ENCODE measurements around the gene TEDC1. TPM values are rescaled to one million over a fixed set of nuclear protein-coding genes. Genes with fewer than 3 reads are reported as not detected.
"Not testable (repeated sequence)": the region's sequence is repeated elsewhere in the genome, so short reads cannot be mapped to it uniquely, and the experiment has no call there.

Gene TEDC1
- total and polyA plus RNA-seq, 2 experiments from 2014 or later: 6.4 to 9.8 TPM

DNA sequence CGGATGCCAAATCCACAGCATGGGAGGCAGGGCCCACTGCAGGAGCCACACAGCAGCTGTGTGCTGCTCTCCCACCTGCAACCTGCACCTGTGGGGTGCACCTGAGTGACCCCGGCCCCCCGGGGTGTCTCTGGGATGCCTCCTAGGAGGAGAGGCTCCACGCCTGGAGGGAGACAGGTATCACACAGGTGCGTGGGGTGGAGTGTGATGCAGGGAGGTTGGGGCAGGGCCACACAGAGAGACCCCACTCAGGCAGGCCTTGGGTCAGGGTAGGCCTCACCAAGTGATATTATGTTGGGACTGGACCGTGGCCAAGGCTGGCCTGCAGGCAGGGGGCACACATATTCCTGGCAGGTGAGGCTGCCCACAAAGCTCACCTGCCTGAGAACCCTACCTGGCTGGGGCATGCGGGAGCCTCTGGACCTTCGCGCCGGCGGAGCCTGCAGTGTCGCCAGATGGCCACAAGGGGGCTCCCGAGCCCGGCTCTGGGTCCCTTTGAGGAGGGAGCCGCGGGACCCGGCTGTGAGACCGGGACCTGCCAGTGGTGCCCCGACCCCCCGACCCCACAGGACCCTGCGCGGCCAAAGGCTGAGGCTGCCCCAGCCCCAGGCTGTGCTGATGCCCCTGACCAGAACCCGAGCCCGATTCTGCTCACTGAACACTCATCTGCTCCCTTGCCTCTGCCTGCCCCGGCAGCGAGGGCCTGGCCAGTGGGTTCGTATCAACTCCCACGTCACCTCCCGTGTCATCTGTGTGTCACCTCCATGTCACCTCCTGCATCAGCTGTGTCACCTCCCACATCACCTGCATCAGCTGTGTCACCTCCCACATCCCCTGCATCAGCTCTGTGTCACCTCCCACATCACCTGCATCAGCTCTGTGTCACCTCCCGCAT, 46.8 kb downstream of the TEDC1 start:
- peak; percentile 38 for DNase-seq
- H3K79me2 ChIP-seq (ENCODE audit: insufficient read depth): no peaks in the 10 kb centered on the region
- H3K9me3 ChIP-seq (ENCODE audit: low read depth): no peaks in the 10 kb centered on the region
- WGBS, 2 experiments (ENCODE audit: low coverage in 1 of 2, low lambda C conversion rate in 2 of 2, missing lambda C conversion rate in 2 of 2): 12 to 18% methylated on average over 23 to 30 of the region's 30 CpGs
- H3K9ac ChIP-seq: no peak overlapping the region
- no peak overlapping the region for H3K4me2 ChIP-seq (ENCODE audit: unreplicated experiment)
- no peaks in the 10 kb centered on the region for H3F3A ChIP-seq (ENCODE audit: insufficient read depth)
- H3K9me2 ChIP-seq (ENCODE audit: insufficient read depth): no peaks in the 10 kb centered on the region
- H3K27ac ChIP-seq: no peak overlapping the region
- H3K36me3 ChIP-seq (ENCODE audit: low read depth): no peaks in the 10 kb centered on the region
- H3K4me1 ChIP-seq (ENCODE audit: insufficient read depth): no peaks in the 10 kb centered on the region
- no peaks in the 10 kb centered on the region; the same call in 1 of the 2 replicates for H3K27me3 ChIP-seq (replicated peaks; ENCODE audit: insufficient read depth)
- H4K20me1 ChIP-seq (ENCODE audit: insufficient read depth): no peaks in the 10 kb centered on the region
- H3K4me3 ChIP-seq: no peak overlapping the region
- no peak overlapping the region for H2AFZ ChIP-seq
- in situ Hi-C loops (cut with MboI): no loop called here
- TF ChIP-seq EZH2 (IDR thresholded peaks at IDR 0.05; ENCODE audit: insufficient read depth, poor library complexity, severe bottlenecking): no peak
- no peak for TF ChIP-seq EZH2phosphoT487 (IDR thresholded peaks at IDR 0.05; ENCODE audit: insufficient read depth, low read depth)

- 64 to 66% methylated on average over 20 to 23 of the region's 23 CpGs for WGBS, 2 experiments (ENCODE audit: low coverage in 1 of 2, low lambda C conversion rate in 2 of 2, missing lambda C conversion rate in 2 of 2)
- no peak overlapping the region for H3K9ac ChIP-seq
- no peaks in the 10 kb centered on the region for H4K20me1 ChIP-seq (ENCODE audit: insufficient read depth)
- no peaks in the 10 kb centered on the region for H3K79me2 ChIP-seq (ENCODE audit: insufficient read depth)
- no peaks in the 10 kb centered on the region for H3F3A ChIP-seq (ENCODE audit: insufficient read depth)
- in situ Hi-C loops (cut with MboI): no loop called here
- H3K4me3 ChIP-seq: no peak overlapping the region
- no peak overlapping the region for H3K4me2 ChIP-seq (ENCODE audit: unreplicated experiment)
- no peaks in the 10 kb centered on the region for H3K9me2 ChIP-seq (ENCODE audit: insufficient read depth)
- H3K36me3 ChIP-seq (ENCODE audit: low read depth): no peaks in the 10 kb centered on the region
- DNase-seq: no peak
- TF ChIP-seq EZH2phosphoT487 (IDR thresholded peaks at IDR 0.05; ENCODE audit: insufficient read depth, low read depth) (no peak), EZH2 (IDR thresholded peaks at IDR 0.05; ENCODE audit: insufficient read depth, poor library complexity, severe bottlenecking) (no peak)
- no peaks in the 10 kb centered on the region; the same call in 1 of the 2 replicates for H3K27me3 ChIP-seq (replicated peaks; ENCODE audit: insufficient read depth)
- H2AFZ ChIP-seq: no peak overlapping the region
- no peaks in the 10 kb centered on the region for H3K9me3 ChIP-seq (ENCODE audit: low read depth)
- H3K27ac ChIP-seq: no peak overlapping the region
- no peaks in the 10 kb centered on the region for H3K4me1 ChIP-seq (ENCODE audit: insufficient read depth)
Measured at GRCh38 chr14:105538481-105539049, 47.5 kb downstream of the TEDC1 start.

DNA sequence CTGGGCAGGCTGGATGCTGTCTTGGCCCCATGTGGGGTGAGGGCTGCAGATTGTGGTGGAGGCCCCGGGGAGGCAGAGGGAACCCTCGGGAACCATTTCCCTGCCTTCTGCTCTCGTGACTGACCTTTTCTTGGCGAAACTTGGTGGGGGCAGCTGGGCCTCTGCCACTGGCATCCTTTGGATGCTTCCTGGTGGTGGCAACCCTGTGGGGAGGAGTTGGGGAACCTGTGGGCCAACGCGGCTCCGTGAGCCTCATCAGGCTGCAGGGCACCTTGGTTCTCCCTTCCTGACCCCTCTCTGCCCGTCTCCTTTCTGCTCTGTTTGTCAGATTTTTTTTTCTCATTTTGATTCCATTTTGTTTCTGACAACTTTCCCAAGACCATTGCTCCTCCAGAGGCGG, 49.8 kb downstream of the TEDC1 start:
- H3K9ac ChIP-seq: no peak overlapping the region
- H3K27me3 ChIP-seq (replicated peaks; ENCODE audit: insufficient read depth): peaks cover 4% of the 10 kb centered on the region; the same call in 1 of the 2 replicates
- WGBS, 2 experiments (ENCODE audit: low coverage in 1 of 2, low lambda C conversion rate in 2 of 2, missing lambda C conversion rate in 2 of 2): 38 to 42% methylated on average over 9 of the region's 9 CpGs
- H3K27ac ChIP-seq: no peak overlapping the region
- TF ChIP-seq EZH2phosphoT487 (IDR thresholded peaks at IDR 0.05; ENCODE audit: insufficient read depth, low read depth): no peak
- DNase-seq: no peak
- in situ Hi-C loops (cut with MboI): no loop called here
- H2AFZ ChIP-seq: no peak overlapping the region
- no peaks in the 10 kb centered on the region for H3K4me1 ChIP-seq (ENCODE audit: insufficient read depth)
- no peaks in the 10 kb centered on the region for H3F3A ChIP-seq (ENCODE audit: insufficient read depth)
- H3K4me3 ChIP-seq: no peak overlapping the region
- H3K79me2 ChIP-seq (ENCODE audit: insufficient read depth): no peaks in the 10 kb centered on the region
- H3K36me3 ChIP-seq (ENCODE audit: low read depth): no peaks in the 10 kb centered on the region
- no peaks in the 10 kb centered on the region for H4K20me1 ChIP-seq (ENCODE audit: insufficient read depth)
- no peaks in the 10 kb centered on the region for H3K9me2 ChIP-seq (ENCODE audit: insufficient read depth)
- H3K4me2 ChIP-seq (ENCODE audit: unreplicated experiment): no peak overlapping the region
- H3K9me3 ChIP-seq (ENCODE audit: low read depth): no peaks in the 10 kb centered on the region

- Histone ChIP-seq H4K20me1 (ENCODE audit: insufficient read depth) (no peaks in the 10 kb centered on the region), H3K9me2 (ENCODE audit: insufficient read depth) (no peaks in the 10 kb centered on the region), H2AFZ (no peak overlapping the region), H3K4me1 (ENCODE audit: insufficient read depth) (no peaks in the 10 kb centered on the region), H3K4me2 (ENCODE audit: unreplicated experiment) (no peak overlapping the region), H3K4me3 (no peak overlapping the region), H3K27me3 (replicated peaks; ENCODE audit: insufficient read depth) (peaks cover 4% of the 10 kb centered on the region; the same call in 1 of the 2 replicates), H3K27ac (no peak overlapping the region), H3K36me3 (ENCODE audit: low read depth) (no peaks in the 10 kb centered on the region), H3K79me2 (ENCODE audit: insufficient read depth) (no peaks in the 10 kb centered on the region), H3K9ac (no peak overlapping the region), H3K9me3 (ENCODE audit: low read depth) (no peaks in the 10 kb centered on the region), H3F3A (ENCODE audit: insufficient read depth) (no peaks in the 10 kb centered on the region)
- DNase-seq: no peak
- TF ChIP-seq EZH2phosphoT487 (IDR thresholded peaks at IDR 0.05; ENCODE audit: insufficient read depth, low read depth): no peak
- TF ChIP-seq EZH2 (IDR thresholded peaks at IDR 0.05; ENCODE audit: insufficient read depth, poor library complexity, severe bottlenecking): no peak
- 55 to 57% methylated on average over 19 of the region's 19 CpGs for WGBS, 2 experiments (ENCODE audit: low coverage in 1 of 2, low lambda C conversion rate in 2 of 2, missing lambda C conversion rate in 2 of 2)
- in situ Hi-C loops (cut with MboI): no loop called here
Measured at GRCh38 chr14:105541218-105541875, 50.3 kb downstream of the TEDC1 start.

DNA sequence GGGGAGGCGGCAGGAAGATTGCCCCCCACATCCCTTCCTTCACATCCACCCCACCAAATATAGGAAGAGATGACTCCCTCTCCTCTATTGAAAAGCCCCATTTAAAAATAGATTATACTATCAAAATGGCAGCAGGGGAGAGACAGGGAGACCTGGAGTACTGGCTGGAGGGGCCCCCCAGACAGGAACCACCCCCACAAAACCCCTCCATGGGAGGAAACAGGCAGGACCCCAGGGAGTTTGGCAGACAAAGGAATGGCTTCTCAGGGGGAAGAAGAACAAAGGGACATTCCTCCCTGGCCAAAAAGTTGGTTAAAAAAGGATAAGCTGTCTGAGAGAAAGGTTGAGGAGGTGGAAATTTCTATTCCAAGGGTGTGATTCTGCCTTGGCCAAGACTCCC, 54.6 kb downstream of the TEDC1 start:
- H3K4me2 ChIP-seq (ENCODE audit: unreplicated experiment); H3K9me2 ChIP-seq (ENCODE audit: insufficient read depth); H3K4me3 ChIP-seq; H3K9ac ChIP-seq; H3K9me3 ChIP-seq (ENCODE audit: low read depth); H4K20me1 ChIP-seq (ENCODE audit: insufficient read depth); DNase-seq; H3K79me2 ChIP-seq (ENCODE audit: insufficient read depth); in situ Hi-C loops (cut with MboI); H3K27me3 ChIP-seq (replicated peaks; ENCODE audit: insufficient read depth); H3F3A ChIP-seq (ENCODE audit: insufficient read depth); H3K4me1 ChIP-seq (ENCODE audit: insufficient read depth); H2AFZ ChIP-seq; H3K27ac ChIP-seq; H3K36me3 ChIP-seq (ENCODE audit: low read depth): not testable (repeated sequence)
- WGBS, 2 experiments (ENCODE audit: low coverage in 1 of 2, low lambda C conversion rate in 2 of 2, missing lambda C conversion rate in 2 of 2): 50% methylated on average over 1 of the region's 1 CpG; no CpG with 5 or more reads in 1 of the 2 experiments

GRCh38 chr14:105546410-105546809, 55.4 kb downstream of the TEDC1 start:
- H3K4me1 ChIP-seq (ENCODE audit: insufficient read depth); H3K36me3 ChIP-seq (ENCODE audit: low read depth); DNase-seq; H3K9me2 ChIP-seq (ENCODE audit: insufficient read depth); H3K27ac ChIP-seq; H3K27me3 ChIP-seq (replicated peaks; ENCODE audit: insufficient read depth); H3F3A ChIP-seq (ENCODE audit: insufficient read depth); H4K20me1 ChIP-seq (ENCODE audit: insufficient read depth); H3K9ac ChIP-seq; H3K4me3 ChIP-seq; H2AFZ ChIP-seq; H3K9me3 ChIP-seq (ENCODE audit: low read depth); H3K4me2 ChIP-seq (ENCODE audit: unreplicated experiment); H3K79me2 ChIP-seq (ENCODE audit: insufficient read depth); in situ Hi-C loops (cut with MboI): not testable (repeated sequence)
- WGBS, 2 experiments (ENCODE audit: low coverage in 1 of 2, low lambda C conversion rate in 2 of 2, missing lambda C conversion rate in 2 of 2): 80 to 83% methylated on average over 11 to 14 of the region's 20 CpGs
